ENCODE measurements around the gene CDC73.
"Not testable (repeated sequence)": the region's sequence is repeated elsewhere in the genome, so short reads cannot be mapped to it uniquely, and the experiment has no call there.

Gene CDC73

DNA sequence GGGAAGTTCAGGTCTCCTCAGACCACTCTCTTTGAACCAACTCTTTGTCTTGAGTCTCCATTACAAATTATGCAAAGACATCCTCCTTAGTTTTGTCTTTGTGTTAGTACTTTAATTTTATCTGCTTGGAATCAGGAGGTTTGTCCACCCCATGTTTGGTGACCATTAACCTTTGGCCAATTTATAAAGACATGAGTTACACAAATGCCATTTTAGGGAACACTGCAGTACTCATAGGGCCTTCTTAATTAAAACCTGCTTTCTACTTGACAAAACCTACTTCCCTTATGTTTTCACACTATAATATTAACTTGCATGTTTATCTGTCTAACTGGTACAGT lies 7.9 kb upstream of the CDC73 start:
- no peak for DNase-seq (ENCODE audit: low spot score)

DNA sequence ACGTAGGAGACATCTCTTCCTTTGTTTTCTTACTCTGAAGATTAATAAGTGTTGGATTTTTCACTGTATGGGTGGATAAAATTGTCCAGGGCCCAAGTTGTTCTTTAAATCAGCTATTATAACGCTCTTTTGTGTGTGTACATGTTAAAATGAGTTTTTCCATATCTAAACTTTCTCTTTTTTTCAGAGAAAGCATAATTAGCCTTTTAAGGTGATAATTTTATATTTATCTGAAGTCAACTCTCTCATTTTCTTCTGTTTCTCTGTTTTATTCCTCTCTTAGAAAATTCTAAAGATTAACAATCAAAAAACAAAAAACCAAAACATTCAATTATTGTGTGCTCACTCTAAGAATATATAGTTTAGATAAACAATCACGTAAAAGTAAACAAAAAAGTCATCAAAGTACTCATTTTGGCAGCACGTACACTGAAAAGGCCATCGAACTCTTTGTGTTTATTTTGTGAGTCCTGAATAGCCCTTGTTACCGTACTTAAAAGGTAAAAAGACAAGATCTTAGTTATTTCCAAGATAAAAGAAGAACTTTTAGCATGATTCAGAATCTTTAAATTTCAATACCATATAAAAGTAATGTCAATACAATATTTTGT lies 7.2 kb upstream of the CDC73 start:
- no peak for DNase-seq (ENCODE audit: low spot score)

DNA sequence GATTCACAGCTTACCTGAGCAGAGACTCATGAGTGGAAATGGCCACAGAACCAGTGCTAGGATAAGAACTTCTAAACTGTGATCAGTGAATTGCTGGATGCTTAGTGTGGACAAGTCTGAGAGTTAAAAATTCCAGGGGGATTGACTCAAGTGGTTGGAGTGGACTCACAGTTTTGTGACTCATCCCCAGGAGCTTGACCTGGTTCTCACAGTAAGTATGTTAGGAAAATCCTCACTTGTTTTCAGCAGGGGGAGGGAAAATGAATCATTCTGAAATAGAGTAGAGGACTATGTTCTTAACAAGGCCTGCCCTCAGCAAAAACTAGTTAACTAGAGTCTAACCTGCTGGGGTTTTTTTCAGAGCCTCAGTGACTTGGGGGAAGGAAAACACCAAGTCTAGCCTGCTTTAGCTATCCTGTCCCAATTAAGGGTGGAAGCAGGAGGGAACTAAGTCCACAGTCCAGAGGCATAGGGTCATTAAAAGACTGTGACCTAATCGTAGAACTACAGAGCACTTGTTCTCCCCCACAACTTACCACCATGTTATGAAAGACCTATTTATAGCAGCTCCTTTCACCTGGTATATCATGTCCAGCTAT lies 6.1 kb upstream of the CDC73 start:
- no peak for DNase-seq (ENCODE audit: low spot score)

DNA sequence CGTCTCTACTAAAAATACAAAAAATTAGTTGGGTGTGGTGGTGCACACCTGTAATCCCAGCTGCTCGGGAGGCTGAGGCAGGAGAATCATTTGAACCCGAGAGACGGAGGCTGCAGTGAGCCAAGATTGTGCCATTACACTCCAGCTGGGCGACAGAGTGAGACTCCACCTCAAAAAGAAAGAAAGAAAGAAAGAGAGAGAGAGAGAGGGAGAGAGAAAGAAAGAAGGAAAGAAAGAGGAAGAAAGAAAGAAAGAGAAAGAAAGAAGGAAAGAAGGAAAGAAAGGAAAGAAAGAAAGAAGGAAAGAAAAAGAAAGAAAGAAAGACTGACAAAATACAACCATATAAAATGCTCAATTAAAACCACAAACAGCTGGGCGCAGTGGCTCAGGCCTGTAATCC lies 4.7 kb upstream of the CDC73 start:
- DNase-seq (ENCODE audit: low spot score): not testable (repeated sequence)

DNA sequence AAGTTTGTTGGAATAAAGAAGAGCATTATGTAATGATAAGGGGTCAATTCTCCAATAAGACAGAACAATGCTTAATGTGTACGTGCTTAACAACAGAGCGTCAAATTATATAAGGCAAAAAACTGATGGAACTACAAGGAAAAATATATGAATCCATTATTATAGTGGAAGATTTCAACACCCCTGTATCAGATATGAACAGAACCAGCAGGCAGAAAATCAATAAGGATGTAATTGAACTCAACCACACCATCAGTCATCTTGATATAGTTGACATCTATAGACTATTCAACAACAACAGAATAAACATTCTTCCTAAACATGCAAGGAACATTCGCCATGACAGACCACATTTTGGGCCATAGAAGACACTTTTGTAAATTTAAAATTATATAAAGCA lies 3.6 kb upstream of the CDC73 start:
- no peak for DNase-seq (ENCODE audit: low spot score)

DNA sequence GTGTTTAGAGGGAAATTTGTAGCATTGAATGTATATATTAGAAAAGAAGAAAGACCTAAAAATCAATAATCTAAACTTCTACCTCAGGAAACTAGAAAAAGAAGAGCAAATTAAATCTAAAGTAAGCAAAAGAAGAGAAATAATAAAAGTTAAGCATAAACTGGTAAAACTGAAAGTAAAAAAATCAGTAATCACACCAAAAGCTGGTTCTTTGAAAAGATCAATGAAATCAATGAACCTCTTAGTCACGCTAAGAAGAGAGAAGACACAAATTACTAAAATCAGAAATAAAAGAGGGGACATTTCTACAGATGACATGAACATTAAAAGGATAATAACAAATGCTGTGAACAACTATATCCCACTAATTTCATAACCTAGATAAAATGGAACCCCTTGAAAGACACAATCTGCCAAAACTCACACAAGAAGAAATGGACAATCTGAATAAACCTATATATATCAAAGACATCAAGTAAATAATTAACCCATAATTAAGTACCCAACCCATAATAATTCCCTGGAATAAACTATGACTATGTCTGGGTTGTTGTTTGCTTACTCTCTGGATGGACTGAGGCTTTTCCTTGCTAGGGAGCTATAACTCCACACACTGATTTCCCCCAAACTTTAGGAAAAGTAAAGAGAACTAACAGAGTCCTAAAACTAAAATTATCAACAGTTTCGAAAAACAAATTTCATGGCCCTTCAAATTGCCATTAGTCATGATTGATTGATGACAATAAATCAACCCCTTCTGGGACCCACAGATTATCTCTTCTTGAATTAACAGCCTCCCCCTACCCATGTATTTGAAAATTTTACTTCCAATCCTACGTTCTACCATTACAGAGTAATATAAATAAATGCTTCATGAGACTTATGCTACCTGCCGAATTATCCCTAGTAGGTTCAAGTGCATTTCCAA lies 2.8 kb upstream of the CDC73 start:
- DNase-seq (ENCODE audit: low spot score): no peak

DNA sequence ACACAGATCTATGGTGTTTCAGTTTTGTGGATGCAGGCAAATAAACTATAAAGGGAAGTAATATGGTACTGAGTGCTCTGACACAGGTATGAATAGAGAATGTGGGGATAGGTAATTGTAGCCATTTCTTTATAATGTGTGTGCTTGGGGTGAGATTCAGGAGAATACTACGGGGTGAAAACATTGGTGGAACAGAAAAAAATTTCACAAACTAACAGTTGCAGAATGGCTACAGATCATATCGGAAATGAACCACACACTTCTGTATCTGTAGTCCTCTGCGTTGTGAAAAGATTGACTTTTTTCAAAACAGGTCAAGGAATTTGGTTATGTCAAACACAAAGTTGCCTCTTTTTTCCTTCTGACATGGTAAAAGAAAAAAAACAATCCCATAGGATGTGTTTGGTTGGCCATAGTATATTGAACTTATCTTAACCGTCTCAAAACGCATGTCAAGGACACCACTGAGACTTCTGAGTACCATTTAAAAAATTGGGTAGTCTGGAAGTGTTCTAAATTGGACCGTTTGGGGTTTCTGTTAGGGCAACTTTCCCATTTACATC lies 1.1 kb upstream of the CDC73 start:
- peak; percentile 19 for DNase-seq (ENCODE audit: low spot score)

DNA sequence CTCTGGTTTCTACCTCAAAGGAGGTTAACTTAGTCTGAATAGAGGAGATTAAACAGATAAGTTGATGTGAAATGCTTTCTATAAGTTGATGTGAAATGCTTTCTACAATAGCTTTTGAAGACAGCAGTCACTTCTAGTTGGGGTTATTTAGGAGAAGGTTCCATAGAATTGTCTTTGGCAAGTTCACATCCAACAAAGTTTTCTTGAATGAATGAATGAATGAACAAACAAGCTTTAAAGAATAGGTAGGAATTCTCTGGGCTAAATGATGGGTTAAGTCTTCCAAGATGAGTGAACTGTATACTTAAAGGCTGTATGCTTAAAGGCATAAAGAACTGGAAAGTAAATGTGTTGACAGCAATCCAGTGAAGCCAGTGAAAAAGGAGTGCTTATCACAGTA lies 1.9 kb downstream of the CDC73 start:
- no peak for DNase-seq (ENCODE audit: low spot score)

DNA sequence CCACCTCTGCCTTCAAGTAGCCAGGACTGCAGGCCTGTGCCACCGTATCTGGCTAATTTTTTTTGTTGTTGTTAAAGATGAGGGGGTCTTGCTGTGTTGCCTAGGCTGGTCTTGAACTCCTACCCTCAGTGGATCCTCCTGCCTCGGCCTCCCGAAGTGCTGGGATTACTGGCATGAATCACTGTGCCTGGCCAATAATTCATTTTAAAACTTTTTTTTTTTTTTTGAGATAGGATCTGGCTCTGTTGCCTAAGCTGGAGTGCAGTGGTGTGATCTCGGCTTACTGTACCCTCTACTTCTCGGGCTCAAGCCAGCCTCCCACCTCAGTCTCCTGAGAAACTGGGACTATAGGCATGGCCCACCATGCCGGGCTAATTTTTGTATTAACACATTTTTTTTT lies 3.5 kb downstream of the CDC73 start:
- no peak for DNase-seq (ENCODE audit: low spot score)

DNA sequence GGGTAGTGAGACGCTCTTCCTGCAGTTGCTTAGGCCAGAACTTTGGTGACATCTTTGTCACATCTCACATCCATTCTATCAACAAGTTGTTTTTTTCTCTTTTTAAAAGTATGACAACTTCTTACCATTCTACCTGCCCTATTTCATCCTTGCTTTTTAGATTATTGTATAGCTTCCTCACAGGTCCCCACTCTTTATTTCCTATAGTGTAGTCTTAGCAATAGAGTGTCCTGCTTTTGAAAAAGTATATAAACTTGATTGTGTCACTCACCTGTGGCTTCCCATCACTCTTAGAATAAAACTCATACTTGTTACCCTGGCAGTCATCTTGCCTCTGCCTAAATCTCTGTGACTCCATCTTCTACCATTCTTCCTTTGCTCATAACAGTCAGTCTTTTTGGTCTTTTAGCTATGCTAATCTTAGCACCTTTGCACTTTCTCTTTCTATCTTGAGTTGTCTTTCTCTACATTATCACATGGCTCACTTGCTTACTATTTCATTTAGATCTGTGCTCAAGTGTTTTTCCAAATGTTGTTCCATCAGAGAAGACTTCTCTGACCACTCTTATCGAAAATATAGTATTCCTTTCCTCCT lies 9.5 kb downstream of the CDC73 start:
- DNase-seq (ENCODE audit: low spot score): no peak

DNA sequence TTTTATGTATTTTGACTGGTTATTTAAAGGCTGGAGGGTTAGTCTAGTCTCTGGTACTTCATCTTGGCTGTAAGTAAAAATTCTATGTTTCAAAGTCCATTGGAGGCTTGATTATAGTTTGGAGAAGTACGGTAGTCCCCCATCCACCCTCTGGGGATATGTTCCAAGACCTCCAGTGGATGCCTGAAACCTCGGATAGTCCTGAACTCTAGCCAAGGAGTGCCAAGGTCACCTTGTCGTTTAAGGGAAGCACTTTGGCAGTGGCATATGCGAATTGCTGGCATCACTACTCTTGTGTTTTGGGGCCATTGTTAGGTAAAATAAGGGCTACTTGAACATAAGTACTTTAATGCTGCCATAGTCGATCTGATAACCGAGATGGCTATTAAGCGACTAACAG lies 18.4 kb downstream of the CDC73 start:
- DNase-seq (ENCODE audit: low spot score): no peak

DNA sequence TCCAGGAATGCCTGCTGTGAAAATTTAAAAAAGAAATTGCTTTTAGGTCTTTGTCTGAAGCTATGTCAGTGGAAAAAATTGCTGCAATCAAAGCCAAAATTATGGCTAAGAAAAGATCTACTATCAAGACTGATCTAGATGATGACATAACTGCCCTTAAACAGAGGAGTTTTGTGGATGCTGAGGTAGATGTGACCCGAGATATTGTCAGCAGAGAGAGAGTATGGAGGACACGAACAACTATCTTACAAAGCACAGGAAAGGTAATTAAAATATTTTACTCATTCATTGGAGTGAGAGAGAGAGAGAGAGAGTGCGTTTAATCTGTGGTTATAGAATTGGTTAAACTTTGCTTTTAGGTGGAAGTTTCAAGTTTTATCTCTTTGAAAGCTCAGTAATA lies 20.0 kb downstream of the CDC73 start:
- no peak for DNase-seq (ENCODE audit: low spot score)

DNA sequence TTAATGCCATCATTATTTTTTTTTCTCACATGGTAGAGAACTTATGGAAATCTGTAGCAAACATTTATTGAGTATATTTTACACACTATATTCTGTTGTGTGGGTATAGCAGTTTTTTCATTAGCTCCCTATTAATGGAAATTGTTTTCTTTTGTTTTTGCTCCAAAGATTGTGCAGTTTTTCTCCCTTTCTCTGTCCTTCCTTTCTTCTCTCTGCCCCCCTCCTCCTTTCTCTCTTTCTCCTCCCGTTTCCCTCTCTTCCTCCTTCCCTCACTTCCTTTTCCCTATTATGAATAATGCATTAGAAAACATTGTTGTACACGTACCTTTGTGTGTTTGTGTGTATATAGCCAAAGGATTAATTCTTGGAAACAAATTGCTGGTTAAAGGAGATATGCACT lies 20.6 kb downstream of the CDC73 start:
- DNase-seq (ENCODE audit: low spot score): no peak

DNA sequence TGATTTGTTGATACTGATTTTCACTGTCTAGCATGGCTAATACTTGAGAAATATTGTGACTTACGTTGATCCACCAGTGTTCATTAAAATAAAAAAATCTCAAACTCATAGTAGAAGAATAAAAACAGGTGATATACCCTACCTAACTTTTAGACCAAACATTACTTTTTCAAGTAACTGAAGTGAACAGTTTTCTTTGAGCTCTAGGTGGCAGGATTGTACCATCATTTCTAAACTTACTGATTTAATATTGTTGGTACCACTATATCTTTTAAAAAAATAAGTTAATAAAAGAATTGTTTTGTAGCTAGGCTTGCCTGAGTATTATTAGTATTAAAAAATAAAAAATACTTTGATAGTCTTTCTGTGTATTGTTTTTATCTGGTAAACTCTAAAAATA lies 21.5 kb downstream of the CDC73 start:
- DNase-seq (ENCODE audit: low spot score): no peak

DNA sequence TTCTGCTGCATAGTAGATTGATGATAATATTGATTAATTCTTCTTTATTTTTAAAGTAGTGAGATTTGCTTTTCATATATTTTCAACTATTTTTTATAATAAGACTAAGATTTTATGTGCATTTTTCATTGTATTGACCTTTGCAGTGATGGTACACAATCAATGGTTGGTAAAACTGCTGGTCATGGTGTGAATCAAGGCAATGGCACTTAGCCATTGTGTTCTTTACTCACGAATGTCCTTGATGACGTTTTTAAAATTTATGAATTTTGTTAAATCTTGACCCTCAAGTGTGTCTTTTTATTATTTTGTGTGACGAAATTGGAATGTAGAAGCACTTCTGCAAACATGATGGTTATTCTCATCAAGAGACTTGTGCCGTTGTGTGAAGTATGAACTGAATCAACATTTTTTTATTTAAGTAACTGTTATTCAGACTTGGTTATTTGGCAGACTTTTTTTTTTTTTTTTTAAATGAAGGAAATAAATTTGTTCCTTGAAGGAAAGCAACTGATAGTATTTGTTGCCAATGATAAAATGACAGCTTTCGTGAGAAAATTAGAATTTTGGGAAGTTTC lies 22.6 kb downstream of the CDC73 start:
- no peak for DNase-seq (ENCODE audit: low spot score)

DNA sequence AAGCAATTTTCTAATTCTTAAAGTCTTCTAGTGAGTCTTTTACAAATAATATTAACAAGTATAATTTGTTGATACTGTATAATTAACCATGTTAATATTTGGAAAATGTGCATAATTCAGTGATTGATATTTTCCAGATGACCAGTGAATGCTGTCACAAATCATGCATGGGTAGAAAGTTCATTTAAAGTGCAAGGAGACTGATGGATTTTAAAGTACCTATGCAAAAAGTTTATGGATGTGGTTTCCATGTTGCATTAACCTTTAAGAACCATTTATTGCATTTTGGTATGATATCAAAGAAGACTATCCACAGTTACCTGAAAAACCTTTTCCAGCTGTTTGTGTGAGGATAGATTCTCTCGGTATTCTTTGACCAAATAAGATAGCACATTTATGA lies 23.2 kb downstream of the CDC73 start:
- DNase-seq (ENCODE audit: low spot score): no peak

DNA sequence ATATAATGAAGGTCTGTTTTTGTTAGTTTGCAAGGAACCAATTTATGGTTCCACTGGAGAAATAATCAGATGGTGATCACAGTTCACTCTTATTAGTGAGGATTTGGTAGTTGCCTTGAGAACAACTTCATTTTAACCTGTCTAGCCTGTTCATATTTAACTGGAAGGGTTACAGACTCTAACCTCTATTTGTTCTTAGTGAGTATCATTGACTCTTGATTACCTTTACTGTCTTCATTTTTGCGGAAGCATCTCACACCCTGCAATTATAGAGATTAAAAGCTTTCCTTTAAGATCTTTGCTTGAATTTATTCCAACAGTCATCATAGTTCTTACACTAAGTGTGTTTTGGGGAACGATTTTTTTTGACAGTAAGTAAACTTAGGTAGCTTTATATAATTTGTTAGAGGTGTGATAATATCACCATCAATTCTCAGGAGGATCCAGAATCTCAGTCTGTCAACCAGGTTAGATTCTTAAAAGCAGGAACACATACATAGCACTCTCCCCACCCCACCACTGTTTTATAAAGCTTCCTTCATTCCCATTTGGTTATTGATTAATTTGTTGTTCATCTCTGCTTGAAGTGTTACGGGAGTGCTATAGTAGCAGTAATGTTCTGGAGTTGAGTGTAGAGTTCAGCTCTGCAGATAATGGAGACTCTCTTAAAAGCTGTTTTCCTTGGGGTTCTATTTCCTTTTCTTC lies 34.4 kb downstream of the CDC73 start:
- DNase-seq (ENCODE audit: low spot score): no peak

DNA sequence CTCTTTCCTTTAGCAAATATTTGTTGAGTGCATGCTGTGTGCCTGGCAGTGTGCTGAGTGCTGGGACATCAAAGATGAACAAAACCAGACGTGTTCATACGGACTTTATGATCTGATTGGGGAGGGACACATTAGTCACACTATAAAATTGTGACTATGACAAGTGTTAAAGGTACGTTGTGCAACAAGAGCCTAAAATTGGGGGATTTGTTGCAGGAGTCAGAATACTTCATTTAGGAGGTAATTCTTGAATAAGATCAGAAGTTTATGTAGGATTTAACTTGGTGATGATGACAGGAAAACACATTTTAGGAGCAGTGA lies 35.0 kb downstream of the CDC73 start:
- DNase-seq (ENCODE audit: low spot score): no peak

DNA sequence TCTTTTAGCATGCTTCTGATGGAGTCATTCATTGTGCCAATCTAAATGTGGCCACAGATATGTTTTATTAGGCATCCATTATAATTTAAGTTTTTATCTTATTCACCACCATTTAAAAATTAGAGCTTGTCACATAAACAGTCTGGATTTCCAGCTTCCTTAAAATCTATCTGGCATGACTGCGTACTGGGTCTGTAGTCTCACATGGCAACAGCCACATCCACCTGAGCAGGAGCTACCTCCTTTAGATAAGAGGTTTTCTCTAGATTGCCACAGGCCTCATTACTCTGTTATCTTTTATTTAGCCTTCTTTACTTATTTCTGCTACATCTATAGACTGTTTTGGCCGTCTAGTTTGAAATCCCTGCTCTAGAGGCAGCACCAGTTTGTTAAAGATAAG lies 35.5 kb downstream of the CDC73 start:
- DNase-seq (ENCODE audit: low spot score): no peak

DNA sequence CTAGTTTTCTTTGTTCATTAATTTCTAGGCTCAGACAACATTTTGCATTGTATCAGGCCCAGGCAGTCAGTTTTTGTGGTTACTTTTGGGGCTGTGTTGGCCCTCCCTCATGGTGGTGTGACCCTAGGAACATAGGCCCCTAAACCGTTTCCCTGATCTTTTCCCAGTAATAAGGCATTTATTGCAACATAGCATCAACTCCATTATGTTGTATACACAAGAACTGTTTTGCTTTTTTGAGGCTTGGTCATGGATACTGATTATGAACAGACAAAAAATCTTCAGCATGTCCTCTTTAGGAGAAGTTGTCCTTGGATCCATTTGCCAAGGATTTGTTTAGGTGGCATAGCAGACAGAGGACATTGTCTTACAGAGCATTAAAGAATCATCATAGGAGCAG lies 54.3 kb downstream of the CDC73 start:
- DNase-seq (ENCODE audit: low spot score): no peak

DNA sequence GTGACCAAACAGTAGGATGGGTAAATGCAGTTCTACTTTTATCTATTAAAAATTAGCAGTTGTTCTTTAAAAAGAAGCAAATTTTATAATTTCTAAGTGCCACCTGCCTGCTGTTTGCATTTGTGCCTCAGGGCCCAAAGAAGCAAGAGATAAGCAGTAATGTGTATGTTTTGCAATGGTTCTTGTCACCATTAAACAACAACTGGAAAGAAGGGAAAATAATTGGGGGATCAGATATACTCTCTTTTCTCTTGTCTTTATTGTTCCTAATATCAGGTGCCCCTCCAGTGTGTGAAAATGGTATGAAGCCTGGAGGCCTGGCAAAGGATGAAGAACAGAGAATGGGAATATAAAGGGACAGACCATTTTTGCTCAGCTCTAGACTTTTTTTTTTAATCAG lies 55.0 kb downstream of the CDC73 start:
- DNase-seq (ENCODE audit: low spot score): no peak

DNA sequence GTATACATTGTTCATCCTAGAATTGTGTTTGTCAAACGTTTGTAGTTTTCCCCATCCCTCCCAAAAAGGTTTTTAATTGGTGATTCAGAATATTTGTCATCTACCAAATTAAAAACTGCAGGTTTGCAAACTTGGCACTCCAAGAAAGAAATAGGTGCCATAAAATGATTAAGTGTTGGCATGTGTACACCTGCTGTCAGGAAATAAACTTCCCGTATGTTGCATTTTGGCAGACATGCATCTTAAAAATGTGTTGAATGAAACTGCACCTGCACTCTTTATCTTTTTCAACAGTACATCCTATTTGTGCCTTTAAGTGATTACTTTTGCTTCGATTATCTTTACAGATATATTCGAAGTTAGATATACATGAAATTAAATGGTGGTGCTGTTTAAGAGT lies 57.3 kb downstream of the CDC73 start:
- DNase-seq (ENCODE audit: low spot score): no peak

Data from globus pallidus (tissue), 1 donor.